HG03159 (cell line): ENCODE measurements around the gene TST.

Experiments
- ATAC-seq: cut with Tn5 transposase; IDR thresholded peaks from one replicate; pipeline ENCODE4 v1.9.1; 2021; ENCODE audit warnings: mild to moderate bottlenecking, moderate library complexity; ENCODE audit not compliant: unreplicated experiment

TST gene

DNA sequence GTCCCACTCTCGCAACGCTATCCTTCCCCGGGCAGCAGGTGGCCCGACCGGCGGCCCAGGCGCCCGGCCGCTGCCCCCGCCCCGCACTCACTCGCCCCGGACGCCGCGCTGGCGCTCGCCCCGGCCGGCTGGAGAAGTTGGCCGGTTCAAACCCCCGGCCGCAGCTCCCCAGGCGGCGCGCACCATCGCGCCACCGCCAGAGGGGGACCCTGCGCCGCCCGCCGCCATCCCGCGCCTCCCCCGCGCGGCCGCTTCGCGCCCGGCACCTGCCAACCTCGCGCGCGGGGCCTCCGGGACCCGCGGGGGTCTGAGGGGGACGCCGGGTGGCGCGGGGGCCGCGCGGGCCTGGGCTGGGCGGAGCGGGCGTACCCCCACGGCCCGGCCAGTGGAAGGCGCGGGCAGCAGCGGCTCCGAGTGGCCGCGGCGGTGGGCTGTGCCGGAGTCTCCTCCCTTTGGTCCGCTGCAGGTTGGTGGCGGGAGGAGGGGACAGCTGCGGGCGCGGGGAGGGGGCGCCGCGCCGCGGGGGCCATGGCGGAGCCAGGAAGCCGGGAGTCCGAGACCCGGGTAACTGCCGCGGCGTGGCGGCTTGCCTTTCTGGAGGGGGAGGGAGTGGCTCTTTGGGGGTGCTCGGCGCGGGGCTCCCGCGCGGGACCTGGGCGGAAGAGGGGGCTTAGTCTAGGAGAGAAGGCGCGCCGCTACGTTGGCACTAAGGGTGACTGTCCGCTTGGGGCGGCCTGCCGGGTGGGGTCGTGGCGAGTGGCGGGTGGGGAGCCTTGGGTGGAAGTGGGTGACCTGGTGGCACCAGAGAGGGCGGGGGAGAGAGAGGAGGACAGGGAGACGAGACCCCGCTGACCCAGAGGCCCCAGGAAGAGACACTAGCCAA is at the start of gene TST, which contains the start of gene MPST:
TST (minus strand) TSS at position 139 of the 883 bp plus-strand sequence. CDS start 715 bp downstream, outside the sequence.
MPST (plus strand) TSS at position 434 of the 883 bp plus-strand sequence; CDS start at position 529, 95 bp downstream.
- peak; percentile 59 for ATAC-seq

DNA sequence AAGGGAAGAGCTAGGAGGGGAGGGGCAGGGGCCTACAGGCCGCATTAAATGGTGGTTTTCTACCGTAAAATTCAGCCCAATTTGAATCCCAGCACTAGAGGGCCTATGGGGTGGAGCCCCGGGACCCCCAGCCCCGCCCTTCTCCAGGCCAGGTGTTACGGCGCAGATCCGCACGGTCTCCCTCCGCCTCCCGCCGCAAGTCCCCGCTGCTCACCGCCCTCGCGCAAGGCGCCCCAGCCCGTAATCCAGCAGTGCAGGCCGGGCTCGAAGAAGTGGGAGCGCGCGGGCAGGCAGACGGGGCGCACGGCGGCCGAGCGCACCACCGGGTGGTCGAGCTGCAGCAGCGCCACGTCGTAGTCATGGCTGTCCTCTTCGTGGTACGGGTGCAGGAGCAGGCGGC is 49.6 kb upstream of the TST start:
- ATAC-seq, result no peak

DNA sequence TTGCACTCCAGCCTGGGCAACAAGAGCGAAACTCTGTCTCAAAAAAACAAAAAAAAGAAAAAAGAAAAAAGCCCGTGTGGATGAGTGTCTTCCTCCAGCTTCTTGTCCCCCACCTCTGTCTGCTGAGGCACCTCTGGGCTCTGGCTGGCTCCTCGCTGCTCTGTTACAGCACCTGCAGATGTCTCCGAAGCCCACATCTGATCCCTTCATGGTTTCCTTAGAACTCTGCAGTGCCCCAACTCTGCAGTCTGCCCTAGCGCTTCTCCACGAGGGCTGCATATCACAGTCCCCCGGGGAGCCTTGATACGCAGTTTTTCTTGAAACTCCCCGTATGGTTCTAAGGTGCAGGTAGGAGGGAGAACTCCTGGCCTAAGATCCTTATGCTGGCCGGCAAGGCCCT is 48.2 kb upstream of the TST start:
- no peak for ATAC-seq

DNA sequence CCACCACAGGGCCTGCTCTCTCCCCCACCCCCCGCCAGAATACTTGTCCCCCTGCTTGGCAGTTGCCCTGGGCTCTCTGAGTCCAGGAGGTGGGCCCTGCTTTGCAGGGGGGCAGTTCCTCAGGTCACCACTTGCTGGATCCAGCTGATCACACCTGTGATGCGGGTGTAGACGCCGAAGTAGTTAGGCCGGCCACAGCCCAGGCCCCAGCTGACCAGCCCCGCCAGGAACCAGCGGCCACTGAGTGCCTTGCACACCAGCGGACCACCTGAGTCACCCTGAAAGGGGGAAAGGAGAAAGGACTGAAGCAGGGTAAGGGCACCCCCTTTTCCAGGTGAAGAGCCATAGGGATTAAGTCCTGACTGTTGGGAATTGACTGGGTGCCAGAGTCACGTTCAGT is 46.7 kb upstream of the TST start:
- ATAC-seq, result no peak

DNA sequence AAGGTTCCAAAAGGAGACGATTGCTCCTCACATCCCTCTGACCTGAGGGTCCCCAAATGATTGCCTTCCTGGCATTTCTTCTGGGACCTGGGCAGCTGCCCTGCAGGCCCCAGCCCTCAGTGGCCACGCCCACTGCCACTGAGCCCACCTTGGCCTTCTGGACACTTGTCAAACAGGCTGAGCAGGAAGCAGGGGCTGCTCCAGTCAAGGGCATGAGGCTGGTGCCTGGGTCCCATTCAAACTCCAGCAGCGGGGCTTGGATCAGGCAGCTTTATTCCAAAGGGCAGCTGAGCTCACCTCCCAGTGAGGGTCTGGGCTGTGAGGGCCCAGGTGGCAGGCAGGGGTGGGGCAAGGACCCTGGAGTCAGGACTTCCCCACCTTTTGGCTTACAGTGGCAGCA is 45.9 kb upstream of the TST start:
- ATAC-seq, result no peak

DNA sequence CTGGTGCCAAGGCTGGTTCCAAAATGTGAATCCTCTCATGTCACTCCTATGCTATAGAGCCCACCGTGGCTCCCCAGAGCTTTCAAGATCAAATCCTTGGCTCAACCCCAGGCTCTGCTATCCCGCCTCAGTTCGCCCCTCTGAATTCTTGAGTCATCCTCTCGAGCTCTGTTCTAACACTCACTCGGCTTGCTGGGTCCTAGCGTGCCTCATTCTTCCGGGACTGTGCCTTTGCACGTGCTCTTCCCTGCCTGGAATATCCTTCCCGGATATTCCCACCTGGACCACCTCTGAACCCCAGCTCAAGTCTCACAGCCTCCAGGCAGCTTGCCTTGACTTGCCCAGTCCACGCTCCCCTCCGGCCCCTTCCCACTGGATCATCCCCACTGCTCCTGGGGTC is 45.3 kb upstream of the TST start:
- ATAC-seq, result no peak

DNA sequence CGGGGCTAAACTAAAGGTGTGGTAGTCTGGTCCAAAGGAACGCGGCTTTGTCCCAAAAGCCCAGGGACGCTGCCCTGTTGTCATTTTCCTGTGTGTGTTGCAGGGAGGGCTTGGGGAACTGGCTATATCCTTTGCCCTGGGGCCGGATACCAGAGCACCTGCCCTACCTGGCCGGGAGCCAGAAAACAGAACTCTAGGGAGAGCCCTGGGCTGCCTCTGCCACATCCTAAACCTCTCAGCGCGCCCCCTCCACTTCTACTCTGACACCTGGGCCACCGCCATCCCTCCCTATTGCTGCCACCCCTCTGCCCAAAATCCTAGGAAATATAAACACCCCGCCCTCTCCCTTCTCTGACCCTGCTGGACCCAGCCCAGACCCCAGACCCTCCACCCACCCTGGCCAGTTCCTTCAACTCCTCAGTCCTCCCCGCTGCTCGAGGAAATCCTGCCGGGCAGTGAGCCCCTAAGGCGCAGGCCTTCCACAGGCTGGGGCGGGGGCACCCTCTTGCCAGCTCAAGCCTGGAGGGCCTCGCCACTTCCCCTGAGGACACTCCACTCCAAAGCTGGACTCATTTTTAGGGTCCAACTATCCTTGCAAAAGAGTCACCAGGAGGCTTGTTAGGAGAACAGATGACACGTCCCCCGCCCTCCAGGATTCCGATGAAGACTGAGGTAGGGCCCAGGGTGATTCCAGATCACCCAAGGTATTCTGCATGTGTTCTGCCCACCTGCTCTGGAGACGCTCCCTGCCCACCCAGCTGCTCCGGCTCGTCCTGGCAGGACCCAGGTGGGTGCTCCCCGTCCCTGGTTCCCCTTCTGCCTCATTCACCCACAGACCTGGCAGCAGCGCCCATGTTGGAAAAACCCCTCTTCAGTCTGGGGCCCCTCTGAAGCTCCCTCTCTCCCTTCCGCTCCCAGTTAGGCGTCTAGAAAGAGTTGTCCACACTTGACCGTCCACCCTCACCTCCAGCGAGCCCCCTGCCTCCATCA is 44.5 kb upstream of the TST start:
- no peak for ATAC-seq

DNA sequence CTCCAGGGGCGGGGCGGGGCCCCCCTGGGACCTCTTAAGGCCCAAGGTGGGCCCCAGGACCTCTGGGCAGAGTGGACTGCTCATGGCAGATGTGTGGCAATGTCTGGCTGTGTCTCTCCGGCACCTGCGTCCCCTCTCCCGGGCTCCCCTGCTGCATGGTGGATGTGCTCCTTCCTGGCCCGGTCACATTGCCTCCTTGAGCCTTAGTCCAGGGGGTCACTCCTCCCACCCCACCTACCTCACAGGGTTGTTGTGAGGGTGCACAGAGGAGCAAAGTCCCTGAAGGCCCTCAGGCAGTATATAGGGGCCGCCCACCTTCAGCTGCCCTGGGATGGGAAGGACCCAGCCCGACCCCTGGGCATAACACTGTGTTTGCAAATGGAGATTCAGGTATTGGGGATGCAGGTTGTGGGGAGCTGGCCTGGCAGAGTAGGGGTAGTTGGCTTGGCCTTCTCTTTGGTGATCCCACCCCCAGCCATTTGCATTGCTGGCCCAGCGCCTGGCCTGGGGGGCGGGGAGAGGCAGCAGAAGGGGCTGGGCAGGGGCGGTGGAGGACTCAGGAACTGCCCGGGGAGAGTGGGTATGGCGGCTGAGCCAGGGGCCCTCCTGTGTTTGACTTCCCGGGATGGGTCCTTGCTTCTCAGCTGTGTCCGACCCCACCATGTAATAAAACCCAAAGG is 43.6 kb upstream of the TST start:
- no peak for ATAC-seq

DNA sequence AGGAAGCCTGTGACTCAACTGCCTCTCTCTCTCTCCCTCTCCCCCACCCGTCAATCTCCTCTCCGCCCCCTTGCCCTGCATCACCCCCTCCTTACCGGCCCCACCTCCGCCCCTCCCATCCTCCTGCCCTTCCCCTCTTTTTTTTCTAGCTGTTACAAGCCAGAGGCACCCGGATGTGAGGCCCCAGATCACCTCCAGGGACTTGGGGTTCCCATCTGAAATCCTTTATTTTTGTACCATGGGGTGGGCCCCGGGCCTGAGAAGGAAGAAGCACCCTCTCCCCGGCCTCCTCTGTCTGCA is 43.1 kb upstream of the TST start:
- no peak for ATAC-seq

DNA sequence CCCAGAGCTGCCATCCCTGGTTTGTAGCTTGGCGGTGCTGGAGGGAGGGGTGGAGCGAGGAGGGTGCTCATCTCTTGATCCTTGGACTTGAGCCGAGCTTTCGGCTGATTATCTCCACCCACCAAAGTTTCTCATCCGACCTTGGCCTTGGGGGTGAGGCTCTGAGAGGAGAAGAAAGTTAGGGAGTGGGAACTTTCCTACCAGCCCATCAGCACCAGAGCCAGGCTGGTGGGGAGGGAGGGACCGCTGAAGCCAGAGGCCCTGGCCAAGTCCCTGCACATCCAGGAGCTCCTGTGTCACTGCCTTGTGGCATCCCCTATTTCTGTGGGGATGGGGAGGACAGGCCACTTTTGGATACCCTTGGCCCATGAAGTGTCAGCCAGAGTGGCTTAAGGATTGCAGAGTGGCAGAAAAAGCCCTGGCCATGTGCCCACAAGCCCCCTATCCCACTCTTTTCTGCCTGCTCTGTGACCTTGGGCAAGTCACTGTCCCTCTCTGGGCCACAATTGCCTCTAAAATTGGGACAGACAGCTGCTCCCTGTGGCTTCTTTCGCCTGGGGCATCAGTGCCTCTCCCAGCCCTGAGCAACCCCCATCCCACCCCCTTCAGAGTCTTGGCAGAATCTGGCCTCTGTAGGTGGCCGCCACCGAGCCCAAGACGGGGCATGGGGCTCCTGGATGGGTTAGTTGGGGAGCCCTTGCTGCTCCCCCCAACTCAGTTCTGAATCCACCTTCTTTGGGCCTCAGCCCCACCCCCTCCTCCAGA is 42.5 kb upstream of the TST start:
- no peak for ATAC-seq

DNA sequence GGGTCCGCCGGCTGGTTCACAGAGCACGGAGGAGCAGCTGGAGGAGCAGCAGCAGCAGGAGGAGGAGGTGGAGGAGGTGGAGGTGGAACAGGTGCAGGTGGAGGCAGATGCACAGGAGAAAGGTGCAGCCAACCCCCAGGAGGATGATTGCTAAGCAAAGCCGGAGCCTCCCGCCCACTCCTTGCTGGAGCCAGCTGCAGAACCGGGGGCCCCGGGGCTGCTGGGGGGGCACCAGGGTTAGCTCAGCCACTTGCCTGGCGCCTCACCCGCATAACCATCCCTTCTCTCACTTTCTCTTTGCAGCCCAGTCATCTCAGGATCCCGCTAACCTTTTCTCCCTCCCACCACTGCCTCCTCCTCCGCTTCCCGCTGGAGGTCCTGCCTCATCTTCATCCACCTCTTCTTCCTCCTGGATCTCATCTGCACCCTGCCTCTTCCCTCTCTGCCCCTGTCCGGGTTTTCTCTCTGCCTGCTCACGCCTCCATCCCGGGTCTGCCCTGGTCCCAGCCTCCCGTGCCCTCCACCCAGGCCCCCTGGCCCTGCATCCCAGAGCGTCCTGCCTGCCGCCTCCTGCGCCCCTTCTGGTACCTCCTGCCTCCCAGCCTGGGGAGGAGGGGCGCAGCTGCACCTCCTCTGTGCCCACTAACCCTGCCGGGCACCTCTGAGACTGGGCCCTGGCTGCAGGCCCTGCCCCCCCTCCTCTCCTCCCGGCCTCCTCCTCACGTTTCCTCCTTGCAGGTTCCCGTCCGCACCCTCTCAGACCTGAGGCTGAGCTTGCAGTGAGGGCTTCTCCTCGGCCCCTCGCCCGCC is 41.8 kb upstream of the TST start:
- no peak for ATAC-seq

DNA sequence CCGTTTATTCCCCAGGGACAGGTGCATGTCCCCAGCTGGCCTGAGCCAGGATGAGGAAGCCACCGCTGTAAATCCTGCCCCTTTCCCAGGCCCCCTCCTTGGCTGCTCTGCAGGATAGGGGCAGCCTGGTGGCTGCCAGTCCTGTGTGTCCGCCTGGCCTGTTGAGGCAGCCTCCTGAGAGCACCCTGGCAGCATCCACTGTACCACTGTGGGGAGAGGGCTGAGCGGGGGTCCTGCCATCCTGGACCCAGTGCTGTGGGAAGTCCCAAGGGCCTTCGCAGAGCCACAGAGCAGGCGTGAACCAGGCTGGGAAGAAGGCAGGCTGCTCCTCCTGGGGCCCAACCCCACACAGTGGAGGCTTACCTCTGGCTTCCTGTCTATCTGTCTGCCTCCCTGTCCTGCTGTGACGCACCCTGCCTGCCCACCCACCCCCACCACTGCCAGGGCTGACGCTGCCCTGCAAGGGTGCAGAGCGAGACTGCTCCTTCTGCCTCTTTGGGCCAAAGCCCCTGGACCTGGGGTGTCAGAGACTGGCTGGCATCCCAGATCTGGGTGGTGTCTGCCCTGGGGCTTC is 40.7 kb upstream of the TST start:
- no peak for ATAC-seq

DNA sequence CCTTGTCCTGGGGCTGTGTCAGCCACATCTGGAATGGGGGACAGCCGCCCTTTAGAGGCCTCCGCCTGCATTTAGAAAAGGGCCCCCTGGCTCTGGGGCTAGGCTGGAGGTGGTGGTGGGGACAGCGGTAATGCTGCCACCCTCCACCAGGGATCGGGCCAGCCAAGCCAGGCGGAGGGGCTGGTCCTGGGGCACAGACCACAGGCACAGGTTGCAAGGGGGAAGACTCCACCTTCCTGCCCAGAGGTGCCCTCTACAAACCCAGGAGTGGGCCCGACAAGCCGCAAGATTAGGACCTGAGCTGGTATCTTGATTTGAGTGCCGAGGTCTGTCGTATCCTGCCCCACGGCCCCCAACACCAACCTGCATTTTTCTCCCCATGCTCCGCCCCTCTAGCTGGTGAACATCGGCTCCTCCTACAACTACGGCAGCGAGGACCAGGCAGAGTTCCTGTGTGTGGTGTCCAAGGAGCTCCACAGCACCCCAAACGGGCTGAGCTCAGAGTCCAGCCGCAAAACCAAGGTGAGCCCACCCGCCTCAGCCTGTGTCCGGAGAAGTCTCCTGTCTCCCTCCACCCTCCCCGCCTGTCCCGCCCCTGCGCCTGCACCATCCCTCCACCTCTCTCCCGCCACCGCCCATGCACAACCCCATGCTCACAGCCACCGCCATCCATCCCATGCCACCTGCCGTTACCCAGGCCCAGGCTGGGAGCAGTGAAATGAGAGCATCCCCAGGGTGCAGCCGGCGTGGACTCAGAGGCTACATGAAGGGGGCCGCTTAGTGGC is 39.9 kb upstream of the TST start:
- no peak for ATAC-seq

DNA sequence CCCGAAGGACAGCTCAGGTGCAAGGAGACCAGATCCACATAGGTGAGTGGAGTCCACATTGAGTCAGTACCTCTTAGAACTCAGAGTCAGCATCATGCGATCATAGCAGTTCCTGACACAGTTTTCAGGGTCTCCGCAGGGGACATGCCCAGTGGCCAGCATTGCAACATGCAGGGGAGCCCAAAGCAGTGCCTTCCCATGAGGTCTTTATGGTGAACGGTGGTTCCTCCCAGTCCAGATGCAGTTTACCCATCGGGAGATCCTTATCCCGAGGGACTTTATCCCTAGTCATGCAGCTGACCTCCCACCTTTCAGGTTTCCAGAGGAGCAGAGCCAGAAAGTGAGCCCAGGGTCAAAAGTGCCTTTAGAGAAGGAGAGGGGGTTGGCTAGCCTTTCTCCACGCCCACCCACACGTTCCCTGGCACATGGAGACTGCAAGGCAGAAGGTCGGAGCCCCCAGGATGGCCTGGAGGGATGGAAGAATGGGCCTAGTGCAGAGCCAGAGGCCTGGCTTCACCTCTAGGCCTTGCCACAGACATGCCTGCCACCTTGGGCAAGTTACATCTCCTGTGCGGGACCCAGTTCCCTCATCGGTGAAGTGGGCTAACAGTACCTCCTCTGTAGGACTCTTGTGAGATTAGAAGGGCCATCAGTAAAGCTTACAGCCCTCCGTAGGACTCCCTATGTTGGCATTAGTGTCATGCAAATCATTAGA is 38.7 kb upstream of the TST start:
- ATAC-seq, result no peak

DNA sequence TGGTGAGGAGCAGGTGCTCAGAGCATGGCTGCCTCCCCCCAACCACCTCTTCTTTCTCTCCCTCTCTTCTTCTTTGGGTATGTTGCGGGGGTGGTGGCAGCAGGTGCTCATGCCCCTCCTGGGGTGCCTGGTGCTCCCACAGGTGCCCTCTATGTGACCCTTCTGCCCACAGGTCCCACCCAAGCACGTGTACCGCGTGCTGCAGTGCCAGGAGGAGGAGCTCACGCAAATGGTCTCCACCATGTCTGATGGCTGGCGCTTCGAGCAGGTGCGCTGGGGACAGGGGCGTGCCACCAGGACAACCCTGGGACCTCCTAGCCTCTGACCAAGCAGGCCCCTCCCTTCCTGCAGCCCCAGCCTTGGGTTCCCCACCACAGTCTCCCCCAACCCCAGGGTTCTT is 38.0 kb upstream of the TST start:
- no peak for ATAC-seq

DNA sequence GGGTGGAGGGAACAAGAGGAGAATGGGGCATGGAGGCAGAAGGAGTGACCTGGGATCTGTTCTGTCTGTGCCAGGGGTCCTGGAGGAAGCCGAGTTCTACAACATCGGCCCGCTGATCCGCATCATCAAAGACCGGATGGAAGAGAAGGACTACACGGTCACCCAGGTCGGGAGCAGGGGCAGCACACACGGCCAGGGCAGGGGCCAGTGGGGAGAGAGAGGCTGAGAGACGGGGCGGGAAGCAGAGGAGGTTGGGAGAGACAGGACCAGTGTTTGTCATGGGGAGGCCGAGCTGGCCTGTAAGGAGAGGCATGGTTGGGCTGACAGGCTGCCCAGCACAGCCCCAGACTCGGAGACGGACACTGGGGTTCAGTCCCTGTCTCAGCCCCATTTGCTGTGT is 37.0 kb upstream of the TST start:
- no peak for ATAC-seq

DNA sequence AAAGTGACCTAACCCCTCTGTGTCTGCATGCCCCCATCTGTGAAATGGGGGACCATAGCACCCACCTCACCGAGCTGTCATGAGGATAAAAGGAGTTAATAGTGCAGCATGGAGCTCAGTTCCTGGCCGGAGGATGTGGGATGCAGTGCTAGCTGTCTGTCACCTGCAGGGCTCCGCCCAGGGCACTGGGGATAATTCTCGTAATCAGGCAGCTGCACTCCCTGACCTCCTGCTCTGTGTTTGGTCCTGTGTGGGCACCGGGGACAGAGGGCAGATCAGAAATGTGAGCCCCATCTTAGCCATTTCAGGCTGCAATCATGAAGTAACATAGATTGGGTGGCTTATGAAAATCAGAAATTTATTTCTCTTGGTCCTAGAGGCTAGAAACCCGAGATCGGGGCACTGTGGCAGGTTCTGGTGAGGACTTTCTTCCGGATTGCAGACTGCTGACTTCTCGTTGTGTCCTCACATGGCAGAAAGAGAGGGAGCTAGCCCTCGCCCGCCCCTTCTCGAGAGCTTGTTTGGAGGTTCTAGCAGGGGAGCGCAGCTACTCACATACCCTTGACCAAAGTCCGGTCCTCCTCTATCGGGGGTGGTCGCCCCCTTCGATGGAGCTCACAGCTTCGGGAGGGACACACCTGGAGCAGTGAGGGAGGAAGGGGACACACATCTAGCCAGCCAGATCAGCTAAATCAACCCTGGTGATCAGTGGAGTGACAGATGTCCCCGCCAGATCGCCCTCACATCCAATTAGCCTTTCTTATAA is 35.5 kb upstream of the TST start:
- no peak for ATAC-seq
